RWPE1 (cell line): Measurements from ENCODE around the gene PEX7.
A peak's percentile ranks its signal among the peaks of the same experiment; 100 is the strongest.
"Not testable (repeated sequence)": the region's sequence is repeated elsewhere in the genome, so short reads cannot be mapped to it uniquely, and the experiment has no call there.

ENCODE experiments used
- CTCF ChIA-PET: fragments of 350-600 bp; sonication (Branson Sonifier 250); formaldehyde crosslinking; extraction: SDS; loops from one replicate; lab custom pipeline; 2021; lab: Yijun Ruan, JAX
- POLR2A ChIA-PET: fragments of 400-600 bp; formaldehyde crosslinking; extraction: SDS; loops from one replicate; lab custom pipeline; 2020; ENCODE audit warnings: antibody characterized with exemption; ENCODE audit not compliant: low non-redundant PET; lab: Yijun Ruan, JAX
- DNase-seq: peaks from one replicate; pipeline ENCODE4 v3.0.0; 2012; ENCODE audit warnings: low spot score
- H3K27ac ChIP-seq: fragments of 450-650 bp; 2 replicates; pipeline ENCODE4 v1.5.1; 2017
- CTCF ChIP-seq: fragments of 450-650 bp; conservative IDR thresholded peaks from 2 replicates; pipeline ENCODE4 v1.5.1; 2017; ENCODE audit warnings: low read depth, mild to moderate bottlenecking

Gene PEX7

GRCh38 chr6:136823128-136823660, 802 bp downstream of the PEX7 start:
- H3K27ac ChIP-seq = peak overlapping the region; percentile 79
- POLR2A ChIA-PET = no interaction called here
- CTCF ChIA-PET = interaction anchor here (0.6 to 0.8 kb wide), 4 partner anchors 90 to 533 kb away, joined by 3 to 4 read pairs (median 4); partner anchors contain the start of gene SLC35D3
- no peak for TF ChIP-seq CTCF
- no peak for DNase-seq

- TF ChIP-seq CTCF = no peak
- ChIA-PET CTCF (no interaction called here), POLR2A (no interaction called here)
- DNase-seq = no peak
- H3K27ac ChIP-seq = no peak overlapping the region
Observed at GRCh38 chr6:136826216-136826615, 3.8 kb downstream of the PEX7 start.

GRCh38 chr6:136831873-136832562, 9.6 kb downstream of the PEX7 start:
- POLR2A ChIA-PET = no interaction called here
- no peak overlapping the region for H3K27ac ChIP-seq
- TF ChIP-seq CTCF = no peak
- DNase-seq = no peak
- CTCF ChIA-PET = no interaction called here

- no peak for TF ChIP-seq CTCF
- no peak for DNase-seq
- ChIA-PET CTCF (no interaction called here), POLR2A (no interaction called here)
- no peak overlapping the region for H3K27ac ChIP-seq
Observed at GRCh38 chr6:136840276-136841001, 18.0 kb downstream of the PEX7 start.

GRCh38 chr6:136843210-136843609, 20.8 kb downstream of the PEX7 start:
- no peak overlapping the region for H3K27ac ChIP-seq
- ChIA-PET POLR2A (no interaction called here), CTCF (no interaction called here)
- TF ChIP-seq CTCF = no peak
- no peak for DNase-seq

- CTCF ChIA-PET = interaction anchor here (0.5 to 1.0 kb wide), 7 partner anchors 8 to 329 kb away, joined by 3 to 6 read pairs (median 4); no protein-coding TSS in a partner anchor
- DNase-seq = peak; percentile 29
- POLR2A ChIA-PET = no interaction called here
- peak; percentile 38; the same call in 1 of the 2 replicates for TF ChIP-seq CTCF
- H3K27ac ChIP-seq = no peak overlapping the region
Observed at GRCh38 chr6:136846046-136846445, 23.7 kb downstream of the PEX7 start.

GRCh38 chr6:136846477-136846876, 24.1 kb downstream of the PEX7 start:
- CTCF ChIA-PET = interaction anchor here (0.5 to 1.0 kb wide), 4 partner anchors 8 to 329 kb away, joined by 3 to 4 read pairs (median 4); no protein-coding TSS in a partner anchor
- H3K27ac ChIP-seq, POLR2A ChIA-PET, DNase-seq: not testable (repeated sequence)

- CTCF ChIA-PET, H3K27ac ChIP-seq, POLR2A ChIA-PET, DNase-seq: not testable (repeated sequence)
Observed at GRCh38 chr6:136849979-136850563, 27.7 kb downstream of the PEX7 start.
